ENCODE measurements around the gene TMEM62. TPM values are rescaled to one million over a fixed set of nuclear protein-coding genes. Genes with fewer than 3 reads are reported as not detected.
A peak's percentile ranks its signal among the peaks of the same experiment; 100 is the strongest.

The TMEM62 gene
- 8.0 TPM for polyA plus RNA-seq (2012; ENCODE audit: insufficient read depth, insufficient read length)

DNA sequence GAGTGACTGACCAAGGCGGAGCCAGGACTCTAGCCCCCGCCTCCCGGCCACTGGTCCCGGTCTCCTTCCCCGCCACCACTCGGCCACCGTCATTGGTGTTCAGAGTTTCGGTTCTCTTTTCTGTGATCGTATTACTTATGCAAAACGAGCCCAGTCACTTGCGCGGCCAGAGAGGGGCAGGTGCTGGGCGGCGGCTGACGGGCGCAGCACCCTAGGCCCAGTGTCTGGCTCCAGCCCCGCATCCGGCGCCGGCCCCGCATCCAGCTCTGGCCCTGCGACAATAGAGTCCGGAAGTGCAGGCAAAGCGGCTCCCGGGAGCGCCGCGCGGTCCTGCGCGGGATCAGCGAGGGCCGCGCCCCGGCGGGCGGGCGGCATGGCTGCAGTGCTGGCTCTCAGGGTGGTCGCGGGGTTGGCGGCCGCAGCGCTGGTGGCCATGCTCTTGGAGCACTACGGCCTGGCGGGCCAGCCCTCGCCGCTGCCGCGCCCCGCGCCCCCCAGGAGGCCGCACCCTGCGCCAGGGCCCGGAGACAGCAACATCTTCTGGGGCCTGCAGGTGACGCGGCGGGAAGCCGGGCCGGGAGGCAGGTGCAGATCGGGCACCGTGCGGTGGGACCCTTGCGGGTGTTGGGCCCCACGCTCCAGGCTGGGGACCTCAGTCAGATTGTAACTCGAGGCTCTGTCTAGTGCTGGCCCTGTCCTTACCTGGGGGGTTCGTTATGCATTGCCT, at the start of gene TMEM62:
TMEM62 (plus strand) TSS at position 157 of the 727 bp plus-strand sequence; CDS start at position 374, 217 bp downstream.
- DNase-seq (ENCODE audit: low read depth, low spot score): no peak
- peak within 1 kb of the TSS; percentile 62 for H3K4me3 ChIP-seq (ENCODE audit: low read length)

DNA sequence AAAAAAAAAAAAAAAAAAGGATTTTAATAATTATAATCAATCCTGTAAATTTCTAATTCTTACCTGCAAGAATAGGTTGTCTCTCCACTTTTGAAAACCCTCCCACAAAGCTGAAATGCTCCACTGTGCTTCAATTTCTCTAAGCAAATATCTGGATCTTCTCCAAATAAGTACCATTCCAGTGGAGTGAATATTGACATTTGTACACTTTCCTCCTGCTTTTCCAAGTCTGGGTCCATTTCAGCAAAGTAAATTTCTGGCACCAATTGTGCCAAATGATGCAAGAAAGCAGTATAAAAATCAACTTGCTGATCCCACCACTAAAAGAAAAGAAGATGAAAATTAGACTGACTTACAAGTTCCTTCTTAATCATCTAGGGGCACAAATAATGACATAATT, 47.5 kb upstream of the TMEM62 start:
- no peak overlapping the region for H3K4me3 ChIP-seq (ENCODE audit: low read length)
- no peak for DNase-seq (ENCODE audit: low read depth, low spot score)

DNA sequence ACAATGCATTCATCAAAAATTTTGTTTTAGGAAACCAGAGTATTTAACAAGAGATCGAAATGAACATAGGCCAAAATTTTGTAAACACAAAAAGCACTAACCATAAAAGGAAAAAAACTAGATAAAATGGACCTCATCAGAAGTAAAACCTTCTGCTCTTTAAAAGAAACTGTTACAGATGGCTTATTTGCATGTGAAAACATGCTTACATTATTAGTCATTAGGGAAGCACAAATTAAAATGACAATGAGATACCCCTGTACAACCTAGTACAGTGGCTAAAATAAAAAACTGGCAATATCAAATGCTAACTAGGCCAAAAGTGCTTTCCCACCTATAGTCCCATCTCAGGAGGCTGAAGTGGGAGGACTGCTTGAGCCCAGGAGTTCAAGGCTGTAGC, 46.8 kb upstream of the TMEM62 start:
- no peak for DNase-seq (ENCODE audit: low read depth, low spot score)
- H3K4me3 ChIP-seq (ENCODE audit: low read length): no peak overlapping the region

DNA sequence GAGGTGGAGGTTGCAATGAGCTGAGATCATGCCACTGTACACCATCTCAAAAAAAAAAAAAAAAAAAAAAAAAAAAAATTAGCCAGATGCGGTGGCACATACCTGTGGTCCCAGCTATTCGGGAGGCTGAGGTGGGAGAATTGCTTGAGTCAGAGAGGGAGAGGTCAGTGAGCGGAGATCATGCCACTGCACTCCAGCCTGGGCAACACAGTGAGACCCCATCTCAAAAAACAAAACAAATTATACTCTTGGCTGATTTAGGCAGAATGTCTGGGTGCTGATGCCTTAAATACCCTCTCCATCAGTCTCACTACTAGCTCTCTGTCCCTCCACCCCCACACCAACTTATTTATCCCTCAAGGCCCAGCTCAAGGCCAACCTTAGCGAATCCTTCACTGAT, 41.5 kb upstream of the TMEM62 start:
- H3K4me3 ChIP-seq (ENCODE audit: low read length): no peak overlapping the region
- DNase-seq (ENCODE audit: low read depth, low spot score): no peak

DNA sequence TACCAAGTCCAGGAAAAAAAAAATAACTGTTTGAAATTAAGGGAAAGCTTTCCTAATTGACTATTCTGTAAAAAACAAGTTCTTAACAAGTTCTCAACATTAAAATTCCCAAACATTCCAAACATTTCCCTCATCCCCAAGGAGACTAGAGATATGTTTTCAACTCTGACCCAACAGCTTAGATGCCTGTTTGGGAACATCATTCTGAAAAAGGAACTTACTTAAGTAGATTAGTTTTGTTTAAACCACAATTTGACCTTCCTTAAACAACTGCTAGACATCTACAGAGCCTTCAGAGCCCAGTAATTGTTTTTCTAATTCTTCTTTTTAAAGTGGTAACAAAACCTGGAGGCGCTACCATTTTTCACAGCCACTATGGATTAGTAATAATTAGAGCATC, 40.4 kb upstream of the TMEM62 start:
- no peak for DNase-seq (ENCODE audit: low read depth, low spot score)

DNA sequence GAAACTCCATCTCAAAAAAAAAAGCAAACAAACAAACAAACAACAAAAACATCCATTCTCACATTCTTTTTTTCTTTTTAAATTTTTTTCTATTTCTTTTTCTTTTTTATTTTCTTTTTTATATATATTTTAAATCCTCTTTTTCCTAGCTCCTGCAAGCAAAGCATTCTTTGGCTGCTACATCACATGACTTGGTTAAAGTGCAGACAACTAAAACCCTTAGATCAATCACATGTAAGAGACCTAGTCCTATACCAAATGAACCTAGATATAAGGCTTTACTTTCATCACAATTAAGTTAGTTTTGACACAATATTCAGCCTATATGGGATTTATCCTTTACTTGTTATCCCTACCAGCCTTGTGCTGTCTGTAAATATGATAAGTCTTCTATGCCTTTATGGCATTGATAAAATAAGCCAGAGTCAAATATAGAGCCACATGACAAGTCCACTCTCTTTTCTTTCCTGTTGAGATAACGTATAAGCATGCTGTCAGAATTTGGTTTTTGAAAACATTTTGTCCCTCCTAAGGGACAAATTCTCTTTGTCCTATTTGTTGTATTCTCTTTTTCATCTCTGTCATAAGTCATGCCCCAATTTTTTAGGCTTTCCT, 38.9 kb upstream of the TMEM62 start:
- H3K4me3 ChIP-seq (ENCODE audit: low read length): no peak overlapping the region
- no peak for DNase-seq (ENCODE audit: low read depth, low spot score)

More for the DNA sequence above, 40.4 kb upstream of the TMEM62 start:
- no peak overlapping the region for H3K4me3 ChIP-seq (ENCODE audit: low read length)

DNA sequence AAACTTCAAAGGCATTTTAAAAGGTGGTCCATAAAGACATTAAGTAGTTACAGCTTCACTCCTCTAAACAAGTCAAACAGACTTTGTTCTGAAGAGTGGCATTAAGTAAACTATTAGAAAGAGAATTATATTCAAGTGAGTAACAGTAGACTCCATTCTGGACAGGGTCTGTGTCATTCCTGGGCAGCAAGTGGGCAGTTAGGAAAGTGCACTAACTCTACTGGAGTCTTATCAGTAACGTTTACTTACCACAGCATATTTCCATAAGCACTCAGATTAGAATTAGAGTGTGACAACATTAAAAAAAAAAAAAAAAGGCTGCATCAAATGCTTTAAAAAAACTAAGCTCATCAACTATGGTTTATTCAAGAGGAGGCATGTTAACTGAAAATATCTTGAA, 38.1 kb upstream of the TMEM62 start:
- DNase-seq (ENCODE audit: low read depth, low spot score): no peak
- H3K4me3 ChIP-seq (ENCODE audit: low read length): no peak overlapping the region

DNA sequence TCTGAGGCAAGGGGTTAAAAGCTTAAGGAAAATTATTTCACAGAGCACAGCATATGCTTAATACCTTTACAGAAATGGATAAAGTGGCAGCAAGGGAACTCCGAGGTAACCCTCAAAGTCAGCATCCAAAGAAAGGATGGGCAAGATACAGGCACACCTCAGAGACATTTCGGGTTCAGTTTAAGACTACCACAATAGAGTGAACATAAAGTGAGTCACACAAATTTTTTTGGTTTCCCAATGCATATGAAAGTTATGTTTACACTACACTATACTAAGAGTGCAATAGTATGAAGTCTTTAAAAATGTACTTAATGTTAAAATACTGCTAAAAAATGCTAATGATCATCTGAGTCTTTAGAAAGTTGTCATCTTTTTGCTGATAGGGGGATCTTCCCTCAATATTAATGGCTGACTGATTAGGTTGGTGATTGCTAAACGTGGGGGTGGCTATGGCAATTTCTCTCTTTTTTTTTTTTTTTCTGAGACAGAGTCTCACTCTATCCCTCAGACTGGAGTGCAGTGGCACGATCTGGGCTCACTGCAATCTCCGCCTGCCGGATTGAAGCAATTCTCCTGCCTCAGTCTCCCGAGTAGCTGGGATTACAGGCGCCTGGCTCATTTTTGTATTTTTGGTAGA, 37.6 kb upstream of the TMEM62 start:
- DNase-seq (ENCODE audit: low read depth, low spot score): no peak

DNA sequence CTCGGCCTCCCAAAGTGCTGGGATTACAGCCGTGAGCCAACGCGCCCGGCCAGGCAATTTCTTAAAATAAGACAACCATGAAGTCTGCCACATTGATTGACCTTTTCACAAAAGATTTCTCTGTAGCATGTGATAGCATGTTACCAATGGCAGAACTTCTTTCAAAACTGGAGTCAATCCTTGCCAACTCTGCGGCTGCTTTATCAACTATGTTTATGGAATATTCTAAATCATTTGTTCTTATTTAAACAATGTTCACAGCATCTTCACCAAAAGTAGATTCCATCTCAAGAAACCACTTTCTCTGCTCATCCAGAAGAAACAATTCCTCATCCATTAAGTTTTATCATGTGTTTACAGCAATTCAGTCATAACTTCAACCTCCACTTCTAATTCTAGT, 37.0 kb upstream of the TMEM62 start:
- H3K4me3 ChIP-seq (ENCODE audit: low read length): no peak overlapping the region
- DNase-seq (ENCODE audit: low read depth, low spot score): no peak

More for the DNA sequence above, 37.6 kb upstream of the TMEM62 start:
- no peak overlapping the region for H3K4me3 ChIP-seq (ENCODE audit: low read length)

DNA sequence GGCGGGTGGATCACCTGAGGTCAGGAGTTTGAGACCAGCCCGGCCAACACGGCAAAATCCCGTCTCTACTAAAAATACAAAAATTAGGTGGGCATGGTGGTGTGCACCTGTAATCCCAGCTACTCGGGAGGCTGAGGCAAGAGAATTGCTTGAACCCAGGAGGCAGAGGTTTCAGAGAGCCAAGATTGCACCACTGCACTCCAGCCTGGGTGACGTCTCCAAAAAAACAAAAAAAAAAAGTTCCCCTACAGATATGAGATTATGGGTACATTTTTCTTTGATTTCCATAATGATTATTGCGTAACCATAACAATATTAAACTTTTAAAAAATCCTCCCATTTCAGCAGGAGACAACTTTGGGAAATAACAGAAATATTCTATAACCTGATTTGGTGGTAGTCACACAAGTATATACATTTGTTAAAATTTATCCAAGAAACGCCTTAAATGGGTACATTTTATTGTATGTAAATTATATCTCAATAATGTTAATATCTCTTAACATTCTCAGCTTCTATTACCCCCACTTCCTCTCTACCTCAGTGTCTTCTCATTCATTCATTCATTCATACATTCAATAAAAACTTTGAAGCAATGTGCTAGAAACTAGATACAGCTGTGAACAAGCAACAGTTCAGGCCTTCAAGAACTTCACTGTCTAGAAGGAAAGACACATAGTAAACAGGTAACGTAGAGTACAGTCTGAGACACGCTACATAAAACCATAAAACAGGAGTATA, 34.1 kb upstream of the TMEM62 start:
- no peak for DNase-seq (ENCODE audit: low read depth, low spot score)
- no peak overlapping the region for H3K4me3 ChIP-seq (ENCODE audit: low read length)

DNA sequence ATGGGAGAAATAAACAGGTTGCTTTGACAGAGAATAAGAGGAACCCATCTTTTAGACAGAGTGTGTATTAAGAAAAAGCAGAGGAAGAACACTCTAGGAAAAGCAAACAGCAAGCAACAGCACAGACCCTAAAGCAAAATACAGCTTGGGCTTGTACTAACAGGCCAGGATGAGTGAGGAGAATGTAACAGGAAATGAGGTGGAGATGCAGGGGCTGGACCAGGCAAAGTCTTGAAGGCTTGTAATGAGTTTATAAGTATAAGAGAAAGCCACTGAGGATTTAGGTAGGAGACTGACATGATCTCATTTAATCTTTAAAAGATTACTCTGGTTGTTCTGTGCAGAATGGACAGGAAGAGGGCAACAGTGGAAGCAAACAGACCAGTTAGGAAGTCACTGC, 32.4 kb upstream of the TMEM62 start:
- H3K4me3 ChIP-seq (ENCODE audit: low read length): no peak overlapping the region
- no peak for DNase-seq (ENCODE audit: low read depth, low spot score)

DNA sequence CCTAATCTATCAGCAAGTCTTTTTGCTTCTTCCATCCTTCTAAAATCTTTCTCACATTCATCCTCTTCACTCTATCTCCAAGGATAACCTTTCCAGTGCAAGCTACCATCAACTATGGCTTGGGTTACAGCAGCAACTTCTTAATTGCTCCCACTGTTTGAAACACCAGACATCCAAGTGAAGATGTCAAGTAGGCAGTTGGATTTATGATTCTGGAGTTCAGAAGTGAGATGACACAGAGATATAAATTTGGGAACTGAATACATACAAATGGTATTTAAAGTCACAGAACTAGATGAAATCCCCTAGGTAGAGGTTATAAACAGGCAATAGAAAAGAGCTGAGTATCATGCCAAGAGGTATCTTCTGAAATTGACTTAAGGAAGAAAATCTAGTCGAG, 31.2 kb upstream of the TMEM62 start:
- no peak for DNase-seq (ENCODE audit: low read depth, low spot score)
- no peak overlapping the region for H3K4me3 ChIP-seq (ENCODE audit: low read length)

DNA sequence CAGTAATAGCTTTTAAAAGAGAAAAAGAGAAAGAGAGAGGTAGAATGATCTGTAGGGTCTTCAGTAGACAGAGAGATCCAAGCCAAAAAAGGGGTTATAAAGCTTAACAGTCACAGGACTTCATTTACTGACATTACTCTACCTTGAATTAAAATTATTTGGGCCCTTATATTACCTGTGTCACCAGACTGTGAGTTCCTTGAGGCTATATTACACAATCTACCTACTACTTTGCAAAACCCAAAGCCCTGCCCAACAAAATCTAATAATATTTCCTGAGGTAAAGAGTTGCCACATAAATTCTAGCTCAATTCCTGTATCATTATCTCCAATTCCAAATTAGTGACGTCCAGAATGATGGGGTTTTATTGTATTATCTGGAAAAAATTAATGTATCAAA, 29.5 kb upstream of the TMEM62 start:
- no peak for DNase-seq (ENCODE audit: low read depth, low spot score)
- no peak overlapping the region for H3K4me3 ChIP-seq (ENCODE audit: low read length)

DNA sequence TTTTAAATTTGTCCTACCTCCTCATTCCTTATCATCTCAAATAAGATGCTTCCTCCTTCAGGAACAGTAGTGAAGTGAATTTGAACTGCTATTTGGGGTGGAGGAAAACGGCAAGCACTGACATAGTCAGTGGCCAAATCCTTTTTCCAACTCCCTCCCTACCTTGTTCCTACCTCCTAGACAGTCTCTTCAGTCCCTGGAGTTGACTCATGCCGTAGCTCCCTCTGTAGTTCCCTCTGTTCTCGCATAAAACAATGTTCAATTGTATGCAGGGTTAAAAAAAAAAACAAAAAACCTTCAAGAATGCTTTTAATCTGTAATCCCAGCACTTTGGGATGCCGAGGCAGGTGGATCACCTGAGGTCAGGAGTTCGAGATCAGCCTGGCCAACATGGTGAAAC, 29.0 kb upstream of the TMEM62 start:
- no peak for DNase-seq (ENCODE audit: low read depth, low spot score)
- H3K4me3 ChIP-seq (ENCODE audit: low read length): peak overlapping the region; percentile 93

DNA sequence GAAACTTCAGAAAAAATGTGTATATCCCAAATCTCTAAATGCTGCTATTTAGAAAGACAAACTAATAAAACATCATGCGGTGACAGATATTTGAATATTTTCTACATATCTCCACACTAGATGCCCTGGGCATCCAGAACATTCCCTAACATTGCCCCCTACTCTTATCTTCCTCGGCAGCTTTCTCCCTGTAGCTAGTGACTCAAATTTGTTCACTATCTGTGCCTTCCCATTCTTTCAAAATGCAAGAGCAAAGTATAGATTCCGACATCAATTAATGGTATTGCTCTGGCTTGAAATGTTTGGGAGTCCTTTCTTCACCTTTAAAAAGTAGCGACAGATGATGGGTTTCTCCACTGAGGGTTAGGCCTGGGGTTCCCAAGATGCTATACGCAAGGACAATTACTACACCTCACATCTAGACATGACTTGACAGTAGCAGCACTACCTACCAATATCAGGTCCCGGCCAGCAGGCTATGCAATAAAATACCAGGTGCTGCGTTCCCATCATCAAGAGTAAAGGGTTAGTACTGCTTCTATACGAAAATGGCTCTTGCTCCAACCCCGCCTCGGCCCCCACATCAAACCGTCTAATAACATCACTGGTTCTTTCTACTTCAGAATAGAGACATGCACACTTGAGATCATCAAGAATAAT, 28.2 kb upstream of the TMEM62 start:
- H3K4me3 ChIP-seq (ENCODE audit: low read length): peak overlapping the region; percentile 93
- DNase-seq (ENCODE audit: low read depth, low spot score): peak; percentile 22

DNA sequence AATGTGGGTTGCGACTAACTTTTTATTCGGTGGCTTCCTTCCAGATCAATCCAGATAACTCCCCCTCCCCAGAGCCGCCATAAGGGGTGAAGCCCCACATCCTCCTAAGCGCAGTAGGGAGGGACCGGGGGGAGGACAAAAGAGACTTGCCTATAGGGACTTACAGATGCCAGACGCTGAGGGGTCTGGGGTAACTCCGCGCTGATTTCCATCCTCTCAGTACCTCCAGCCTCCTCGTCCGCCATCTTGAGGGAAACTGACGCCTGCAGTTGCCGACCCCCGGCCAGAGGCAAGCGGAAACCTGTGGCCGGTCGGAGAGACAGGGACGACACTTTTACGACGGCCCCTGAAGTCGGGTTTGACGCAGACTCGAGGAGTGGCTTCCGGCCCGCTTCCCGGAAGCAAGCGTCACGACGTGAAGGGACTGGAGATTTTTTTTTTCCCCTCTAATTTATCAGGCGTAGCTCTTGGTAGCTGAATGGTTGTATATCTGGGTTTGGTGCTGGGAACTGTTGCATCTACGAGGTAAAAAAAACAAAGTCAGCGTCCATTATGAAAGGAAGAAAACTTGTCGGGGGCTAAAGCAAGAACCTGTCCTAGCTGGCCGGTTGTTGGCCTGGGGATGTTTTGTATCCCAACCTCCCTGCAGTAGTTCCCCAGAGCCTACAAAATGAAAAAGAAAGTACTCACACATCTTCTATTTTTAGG, 27.5 kb upstream of the TMEM62 start, which contains the start of gene UBR1:
UBR1 (minus strand) TSS at position 261 of the 708 bp plus-strand sequence; CDS start at position 245, 16 bp downstream.
- peak; percentile 94 for DNase-seq (ENCODE audit: low read depth, low spot score)
- H3K4me3 ChIP-seq (ENCODE audit: low read length): peak within 1 kb of the TSS; percentile 93

DNA sequence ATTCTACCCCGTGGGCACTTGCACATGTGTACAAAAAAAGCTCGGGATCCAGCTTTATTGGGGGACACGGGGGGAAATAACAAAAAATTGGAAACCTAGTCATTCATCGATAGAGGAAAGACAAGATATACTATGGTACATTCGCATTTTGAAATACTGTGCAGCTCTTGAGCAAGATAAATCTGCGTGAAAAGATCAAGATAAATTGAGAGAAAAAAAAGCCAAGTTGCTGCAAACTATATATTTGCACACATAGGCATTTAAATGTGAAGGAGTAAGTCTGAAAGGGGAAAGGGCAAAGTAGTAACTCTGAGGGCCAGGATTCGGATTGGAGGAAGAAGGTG, 26.9 kb upstream of the TMEM62 start:
- no peak for DNase-seq (ENCODE audit: low read depth, low spot score)

DNA sequence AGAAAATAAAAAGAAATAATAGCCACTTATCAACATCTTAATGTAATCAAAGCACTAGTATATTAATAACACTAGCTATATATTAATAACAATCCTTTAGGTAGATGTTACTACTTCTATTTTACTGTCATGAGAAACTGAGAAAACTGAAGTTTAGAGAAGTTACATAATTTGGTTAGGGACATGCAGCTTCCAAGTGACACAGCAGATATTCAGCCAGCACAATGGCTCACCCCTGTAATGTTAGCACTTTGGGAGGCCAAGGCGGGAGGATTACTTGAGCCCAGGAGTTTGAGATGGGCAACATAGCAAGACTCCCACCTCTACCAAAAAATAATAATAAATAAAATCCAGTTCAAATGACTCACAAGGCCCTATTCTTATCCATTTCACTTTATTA, 25.6 kb upstream of the TMEM62 start:
- DNase-seq (ENCODE audit: low read depth, low spot score): no peak
- no peak overlapping the region for H3K4me3 ChIP-seq (ENCODE audit: low read length)

More for the DNA sequence above, 26.9 kb upstream of the TMEM62 start:
- peak overlapping the region; percentile 93 for H3K4me3 ChIP-seq (ENCODE audit: low read length)

DNA sequence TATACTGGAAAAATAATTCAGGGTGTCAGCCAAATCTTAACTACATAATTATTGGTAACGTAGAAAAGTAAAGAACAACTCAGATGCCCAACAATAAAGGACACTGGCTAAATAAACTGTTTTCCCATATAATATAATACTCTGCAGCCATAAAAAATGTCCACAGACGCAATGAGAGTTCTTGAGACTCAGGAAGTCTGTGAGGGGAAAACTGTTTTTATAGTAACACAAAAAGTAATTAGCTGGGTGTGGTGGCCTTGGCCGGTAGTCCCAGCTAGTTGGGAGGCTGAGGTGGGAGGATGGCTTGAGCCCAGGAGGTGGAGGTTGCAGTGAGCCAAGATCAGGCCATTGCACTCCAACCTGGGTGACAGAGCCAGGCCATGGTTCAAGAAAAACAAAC, 22.0 kb upstream of the TMEM62 start:
- DNase-seq (ENCODE audit: low read depth, low spot score): no peak
- no peak overlapping the region for H3K4me3 ChIP-seq (ENCODE audit: low read length)

All from Jurkat, Clone E6-1 (cell line).